ENCODE results near the gene VIPAS39. TPM values are rescaled to one million over a fixed set of nuclear protein-coding genes. Genes with fewer than 3 reads are reported as not detected.
A peak's percentile ranks its signal among the peaks of the same experiment; 100 is the strongest.

The VIPAS39 gene
- total RNA-seq, 1 donor from 2014 or later, result 15.3 TPM

- intact Hi-C loops (cut with micrococcal nuclease), result no loop called here
- TF ChIP-seq CTCF (IDR thresholded peaks at IDR 0.05), result no peak
- no peaks in the 10 kb centered on the region for H3K4me1 Mint-ChIP-seq
- H3K27me3 Mint-ChIP-seq, result no peaks in the 10 kb centered on the region
- H3K4me3 Mint-ChIP-seq, result no peak overlapping the region
- ChIA-PET CTCF (no interaction called here), POLR2A (no interaction called here)
- H3K9me3 Mint-ChIP-seq, result no peaks in the 10 kb centered on the region
- DNase-seq, result no peak
- H3K36me3 Mint-ChIP-seq (ENCODE audit: low read depth), result no peaks in the 10 kb centered on the region
- peak overlapping the region; percentile 8 for H3K27ac Mint-ChIP-seq
- no peak for ATAC-seq (ENCODE audit: low read depth)
Measured at GRCh38 chr14:77489041-77489440, 31.6 kb upstream of the VIPAS39 start.

GRCh38 chr14:77488558-77488957 lies 31.2 kb upstream of the VIPAS39 start:
- H3K27ac Mint-ChIP-seq, result peak overlapping the region; percentile 8
- no peak for ATAC-seq (ENCODE audit: low read depth)

GRCh38 chr14:77485901-77486678 lies 28.7 kb upstream of the VIPAS39 start:
- Mint-ChIP-seq H3K9me3 (no peaks in the 10 kb centered on the region), H3K4me1 (no peaks in the 10 kb centered on the region), H3K36me3 (ENCODE audit: low read depth) (no peaks in the 10 kb centered on the region), H3K27ac (no peak overlapping the region), H3K27me3 (no peaks in the 10 kb centered on the region), H3K4me3 (no peak overlapping the region)
- no peak for DNase-seq
- intact Hi-C loops (cut with micrococcal nuclease), result no loop called here
- ChIA-PET POLR2A (no interaction called here), CTCF (no interaction called here)
- TF ChIP-seq CTCF (IDR thresholded peaks at IDR 0.05), result no peak
- ATAC-seq (ENCODE audit: low read depth), result no peak

More at GRCh38 chr14:77488558-77488957, 31.2 kb upstream of the VIPAS39 start:
- no peaks in the 10 kb centered on the region for H3K4me1 Mint-ChIP-seq
- intact Hi-C loops (cut with micrococcal nuclease), result no loop called here
- CTCF ChIA-PET, result no interaction called here
- POLR2A ChIA-PET, result interaction anchor here (0.6 kb wide), 1 partner anchor 421 kb away, joined by 4 read pairs; no protein-coding TSS in a partner anchor
- no peaks in the 10 kb centered on the region for H3K27me3 Mint-ChIP-seq
- no peak for DNase-seq
- H3K36me3 Mint-ChIP-seq (ENCODE audit: low read depth), result no peaks in the 10 kb centered on the region
- H3K9me3 Mint-ChIP-seq, result no peaks in the 10 kb centered on the region
- H3K4me3 Mint-ChIP-seq, result no peak overlapping the region
- TF ChIP-seq CTCF (IDR thresholded peaks at IDR 0.05), result no peak

- intact Hi-C loops (cut with micrococcal nuclease), result no loop called here
- POLR2A ChIA-PET, result no interaction called here
- H3K27ac Mint-ChIP-seq, result no peak overlapping the region
- no peaks in the 10 kb centered on the region for H3K27me3 Mint-ChIP-seq
- CTCF ChIA-PET, result no interaction called here
- H3K4me3 Mint-ChIP-seq, result no peak overlapping the region
- ATAC-seq (ENCODE audit: low read depth), result no peak
- DNase-seq, result no peak
- H3K9me3 Mint-ChIP-seq, result no peaks in the 10 kb centered on the region
- TF ChIP-seq CTCF (IDR thresholded peaks at IDR 0.05), result no peak
- no peaks in the 10 kb centered on the region for H3K4me1 Mint-ChIP-seq
- H3K36me3 Mint-ChIP-seq (ENCODE audit: low read depth), result no peaks in the 10 kb centered on the region
Measured at GRCh38 chr14:77485256-77485655, 27.9 kb upstream of the VIPAS39 start.

DNA sequence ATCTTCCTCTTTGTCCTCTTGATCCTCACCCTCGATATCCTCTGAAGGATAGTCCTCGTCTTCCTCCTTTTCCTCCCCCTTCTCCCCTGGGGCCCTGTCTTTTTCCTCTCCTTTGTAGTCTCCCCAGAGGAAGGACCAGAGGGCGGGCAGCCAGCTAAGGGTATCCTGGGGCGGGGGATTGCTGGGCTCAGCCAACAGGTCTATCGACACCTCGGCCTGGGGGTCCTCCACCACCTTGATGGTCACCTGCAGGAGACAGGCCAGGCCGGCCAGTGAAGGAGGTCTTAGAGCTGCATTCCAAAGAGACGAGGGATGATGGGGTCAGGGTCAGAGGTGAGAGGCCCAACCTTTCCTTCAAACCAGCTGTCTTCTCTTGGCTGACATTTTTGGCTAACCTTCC lies 25.0 kb upstream of the VIPAS39 start:
- no peaks in the 10 kb centered on the region for H3K9me3 Mint-ChIP-seq
- intact Hi-C loops (cut with micrococcal nuclease), result no loop called here
- no peak overlapping the region for H3K4me3 Mint-ChIP-seq
- no peak overlapping the region for H3K27ac Mint-ChIP-seq
- ChIA-PET CTCF (no interaction called here), POLR2A (interaction anchor here (0.7 kb wide), 1 partner anchor 430 kb away, joined by 6 read pairs; no protein-coding TSS in a partner anchor)
- no peak for DNase-seq
- H3K4me1 Mint-ChIP-seq, result no peaks in the 10 kb centered on the region
- no peak for TF ChIP-seq CTCF (IDR thresholded peaks at IDR 0.05)
- ATAC-seq (ENCODE audit: low read depth), result no peak
- H3K27me3 Mint-ChIP-seq, result no peaks in the 10 kb centered on the region
- H3K36me3 Mint-ChIP-seq (ENCODE audit: low read depth), result no peaks in the 10 kb centered on the region
